GM12878 (cell line): ENCODE data around the gene ZMYND11.

Source experiments
- ATF7 ChIP-seq: fragments of 450-650 bp; IDR thresholded peaks from 2 replicates; pipeline ENCODE4 v1.6.1; 2016; ENCODE audit warnings: low read depth, mild to moderate bottlenecking
- CEBPB ChIP-seq, 2 experiments: fragments of 150-350 bp in 1 of 2; IDR thresholded peaks; 2 replicates each; pipeline ENCODE4 v1.6.1; 2012 to 2014; ENCODE audit warnings: low read depth in 2 of 2, low read length in 2 of 2, borderline replicate concordance in 1 of 2, inconsistent platforms in 1 of 2
- CHD1 ChIP-seq: IDR thresholded peaks from 2 replicates; pipeline ENCODE4 v1.6.1; 2012; ENCODE audit warnings: low read depth, low read length, improper control_type of control experiment
- CHD2 ChIP-seq: IDR thresholded peaks from 2 replicates; pipeline ENCODE4 v1.6.1; 2011; ENCODE audit warnings: low read depth, low read length, improper control_type of control experiment, borderline replicate concordance
- CTCF ChIP-seq, 3 experiments: IDR thresholded peaks in 2 of 3; conservative IDR thresholded peaks in 1 of 3; 2 replicates each; pipeline ENCODE4 v1.5.1; 2011; ENCODE audit warnings: low read depth in 3 of 3, low read length in 3 of 3, mild to moderate bottlenecking in 3 of 3, control low read depth in 2 of 3, moderate library complexity in 2 of 3, inconsistent platforms in 1 of 3, mixed read lengths in 1 of 3; ENCODE audit not compliant: control insufficient read depth in 2 of 3, insufficient read depth in 1 of 3; ENCODE audit errors: extremely low read depth in 1 of 3
- E4F1 ChIP-seq: fragments of 450-650 bp; IDR thresholded peaks from 2 replicates; pipeline ENCODE4 v1.6.1; 2018; ENCODE audit warnings: borderline replicate concordance, mild to moderate bottlenecking; ENCODE audit not compliant: partially characterized antibody
- EP300 ChIP-seq, 2 experiments: fragments of 150-350 bp in 1 of 2; IDR thresholded peaks; 2 replicates each; pipeline ENCODE4 v1.6.1; 2011 to 2012; ENCODE audit warnings: low read depth in 2 of 2, low read length in 2 of 2, borderline replicate concordance in 1 of 2, improper control_type of control experiment in 1 of 2, inconsistent platforms in 1 of 2; ENCODE audit not compliant: control insufficient read depth in 1 of 2
- POLR2A ChIP-seq: IDR thresholded peaks from 2 replicates; pipeline ENCODE4 v1.6.1; 2011; ENCODE audit warnings: low read depth, mild to moderate bottlenecking, low read length
- POLR2AphosphoS5 ChIP-seq: IDR thresholded peaks from 2 replicates; pipeline ENCODE4 v1.6.1; 2011; ENCODE audit warnings: mild to moderate bottlenecking, low read length, inconsistent platforms
- SIN3A ChIP-seq: IDR thresholded peaks from 2 replicates; pipeline ENCODE4 v1.6.1; 2012; ENCODE audit warnings: low read depth, low read length, improper control_type of control experiment
- TCF7 ChIP-seq: IDR thresholded peaks from 2 replicates; pipeline ENCODE4 v1.6.1; 2014; ENCODE audit warnings: antibody characterized with exemption, borderline replicate concordance

- TF ChIP-seq CTCF (IDR thresholded peaks at IDR 0.05 in 2 of 3, conservative IDR thresholded peaks at IDR 0.05 in 1 of 3; ENCODE audit: control insufficient read depth in 2 of 3, extremely low read depth in 1 of 3, insufficient read depth in 1 of 3, low read depth in 3 of 3, low read length in 3 of 3) = no peak
- TF ChIP-seq TCF7 = no peak
- no peak for TF ChIP-seq ATF7
- no peak for TF ChIP-seq CHD1
- TF ChIP-seq POLR2AphosphoS5 = no peak
- no peak for TF ChIP-seq E4F1
- no peak for TF ChIP-seq EP300 (IDR thresholded peaks at IDR 0.05; ENCODE audit: borderline replicate concordance in 1 of 2, control insufficient read depth in 1 of 2, low read depth in 2 of 2, low read length in 2 of 2)
- TF ChIP-seq POLR2A = no peak
- no peak for TF ChIP-seq CHD2
- no peak for TF ChIP-seq CEBPB (IDR thresholded peaks at IDR 0.05; ENCODE audit: borderline replicate concordance in 1 of 2, low read depth in 2 of 2, low read length in 2 of 2)
- TF ChIP-seq SIN3A = no peak
These were observed 150.0 kb downstream of the ZMYND11 start for GRCh38 chr10:285216-285615.
